Activated CD4-positive, alpha-beta T cell treated with anti-CD3 and anti-CD28 coated beads, Interleukin-2, Interleukin-4, amounts not matched to agents 100 ng/mL and 50 ng/mL, durations not matched to agents 16 hours and 8 hours (primary cell): ENCODE measurements around the gene CPNE2.

ENCODE experiments used
- DNase-seq: peaks from one replicate; pipeline ENCODE4 v3.0.0-alpha.2; 2020; ENCODE audit warnings: low spot score

Gene CPNE2

GRCh38 chr16:57144027-57144426 lies 51.6 kb downstream of the CPNE2 start:
- DNase-seq: no peak

DNA sequence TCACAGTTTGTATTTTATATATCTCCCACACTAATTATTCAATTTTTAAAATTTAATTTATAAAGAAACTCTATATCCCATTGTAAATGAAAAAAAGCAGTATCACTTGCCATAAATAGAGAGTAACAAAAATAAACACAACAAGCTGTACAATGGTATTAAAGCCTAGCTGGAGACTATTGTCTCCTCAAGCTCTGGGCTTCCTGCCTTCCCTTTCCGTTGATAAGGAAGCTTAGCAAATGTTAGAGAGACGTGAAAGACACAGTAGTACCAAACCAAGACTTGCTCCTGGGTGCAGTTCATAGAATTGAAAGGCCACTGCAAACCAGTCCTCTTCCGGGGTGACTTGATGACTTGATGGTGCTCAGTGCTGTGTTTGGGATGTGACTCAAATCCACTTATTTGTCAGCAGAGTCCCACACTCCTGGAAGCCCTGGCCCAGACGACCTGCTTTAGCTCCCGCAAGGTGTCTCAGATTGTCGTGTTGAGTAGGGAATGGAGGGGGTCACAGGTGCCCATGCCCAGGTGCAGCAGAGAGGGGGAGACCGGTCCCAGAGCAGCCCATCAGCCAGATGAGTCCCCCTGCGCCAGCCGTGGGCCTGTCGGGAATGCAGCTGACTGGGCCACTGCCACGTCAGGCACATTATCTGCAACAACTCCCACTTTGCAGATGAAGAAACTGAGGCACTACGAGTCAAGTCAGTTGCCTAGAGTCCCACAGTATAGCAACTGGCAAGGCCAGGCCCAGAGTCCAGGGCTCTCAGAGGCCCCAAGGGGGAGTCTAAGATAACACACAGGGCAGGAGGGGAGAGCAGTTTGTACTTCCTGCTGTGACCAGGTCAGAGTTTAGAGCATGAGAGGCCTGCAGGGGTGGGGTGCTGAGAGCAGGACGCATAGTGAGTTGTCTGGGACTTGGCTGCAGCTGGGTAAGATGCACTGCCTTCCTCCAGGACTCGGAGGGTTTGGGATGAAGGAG lies 53.0 kb downstream of the CPNE2 start:
- no peak for DNase-seq

DNA sequence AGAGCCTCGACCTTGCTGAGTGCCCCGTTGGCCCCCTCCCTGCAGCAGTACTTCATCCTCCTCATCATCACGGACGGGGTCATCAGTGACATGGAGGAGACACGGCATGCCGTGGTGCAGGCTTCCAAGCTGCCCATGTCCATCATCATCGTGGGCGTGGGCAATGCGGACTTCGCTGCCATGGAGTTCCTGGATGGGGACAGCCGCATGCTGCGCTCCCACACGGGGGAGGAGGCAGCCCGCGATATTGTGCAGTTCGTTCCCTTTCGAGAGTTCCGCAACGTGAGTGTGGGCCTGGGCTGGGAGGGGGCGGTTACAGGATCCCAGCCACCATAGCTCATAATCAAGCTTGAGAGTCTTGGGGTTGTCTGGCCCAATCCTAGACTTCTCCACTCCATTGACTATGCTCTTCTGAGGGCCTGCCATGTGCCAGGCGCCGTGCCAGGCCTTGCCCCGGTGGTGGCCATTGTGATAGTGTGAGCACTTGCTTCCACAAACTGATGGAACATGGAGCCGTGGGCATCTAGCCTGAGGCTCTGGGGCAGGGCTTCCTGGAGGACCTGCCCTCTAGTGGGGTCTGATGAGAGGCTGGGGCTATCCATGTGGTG lies 53.8 kb downstream of the CPNE2 start:
- DNase-seq: no peak

DNA sequence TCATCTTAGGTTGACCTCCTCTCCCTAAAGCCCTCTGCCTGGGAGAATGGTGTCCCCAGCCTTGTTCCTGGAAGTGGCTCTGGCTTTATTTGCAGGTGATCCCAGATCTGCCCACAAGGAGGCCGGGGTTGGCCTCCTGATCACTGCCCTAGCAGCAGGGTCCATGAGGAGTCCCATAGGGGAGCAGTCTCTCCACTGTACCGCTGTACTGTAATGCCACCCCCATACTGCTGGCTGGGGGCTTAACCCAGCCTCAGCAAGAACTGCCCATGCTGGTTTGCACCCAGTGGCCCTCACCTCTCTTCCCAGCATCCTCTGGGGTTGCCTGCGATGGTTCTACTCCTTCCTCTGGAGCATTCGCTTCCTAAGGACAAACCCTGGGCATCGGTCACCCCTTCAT lies 54.4 kb downstream of the CPNE2 start:
- DNase-seq: no peak

DNA sequence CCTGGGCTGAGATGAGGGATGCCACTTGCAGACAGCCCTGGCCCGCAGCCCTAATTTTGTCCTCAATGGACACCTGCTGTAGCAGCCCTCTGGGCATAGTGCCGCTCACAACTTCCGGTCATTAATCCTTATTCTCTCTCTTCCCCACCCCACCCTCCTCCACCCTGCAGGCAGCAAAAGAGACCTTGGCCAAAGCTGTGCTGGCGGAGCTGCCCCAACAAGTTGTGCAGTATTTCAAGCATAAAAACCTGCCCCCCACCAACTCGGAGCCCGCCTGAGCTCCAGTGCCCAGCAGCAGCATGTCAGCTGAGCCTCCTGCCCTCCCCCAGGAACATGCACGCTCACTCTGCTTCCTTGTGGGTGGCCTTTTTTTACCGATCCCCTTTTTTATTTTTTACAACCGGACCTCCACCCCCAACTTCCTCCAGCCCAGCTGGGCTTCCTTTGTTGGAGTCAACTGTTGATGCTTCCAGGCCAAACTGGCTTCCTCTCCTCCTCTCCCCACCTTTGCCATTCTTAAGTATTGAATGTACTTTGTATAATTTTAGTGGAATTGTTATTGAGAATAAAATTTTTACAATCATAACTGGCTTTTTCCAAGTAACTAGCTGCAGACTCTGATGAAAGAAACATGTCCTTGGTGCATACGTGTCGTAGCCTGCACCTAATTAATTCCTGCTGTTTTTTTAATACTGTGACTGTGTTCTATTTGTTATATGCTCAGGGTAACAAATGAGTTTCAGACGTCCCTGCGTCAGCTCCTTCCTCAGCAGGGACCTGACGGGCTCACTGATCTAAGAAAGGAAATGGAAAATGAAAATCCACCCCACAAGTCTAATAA lies 55.2 kb downstream of the CPNE2 start:
- DNase-seq: no peak

GRCh38 chr16:57148481-57148880 lies 56.1 kb downstream of the CPNE2 start:
- no peak for DNase-seq

- no peak for DNase-seq
Observed at GRCh38 chr16:57149391-57149790, 57.0 kb downstream of the CPNE2 start.

GRCh38 chr16:57150682-57151330 lies 58.4 kb downstream of the CPNE2 start:
- no peak for DNase-seq

GRCh38 chr16:57151369-57151768 lies 59.0 kb downstream of the CPNE2 start:
- DNase-seq: no peak

- DNase-seq: no peak
Observed at GRCh38 chr16:57152096-57153093, 60.0 kb downstream of the CPNE2 start.

DNA sequence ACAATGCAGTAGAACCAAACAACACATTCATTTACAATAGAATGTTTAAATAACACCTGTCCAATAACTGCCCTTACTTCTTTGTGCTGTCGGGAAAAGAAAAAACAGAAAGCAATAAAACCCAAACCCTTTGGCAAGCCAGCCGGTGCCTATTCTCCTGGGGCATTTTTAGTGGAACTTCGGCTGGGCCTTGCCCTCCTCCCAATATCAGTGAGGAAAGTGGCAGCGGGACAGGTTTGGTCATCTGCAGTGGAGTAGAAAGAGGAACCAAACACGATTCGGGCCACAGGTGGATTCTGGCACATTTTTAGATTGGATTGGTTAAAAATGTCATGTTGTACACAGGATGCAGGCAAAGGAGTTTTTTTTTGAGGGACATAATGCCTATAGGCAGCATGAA lies 61.5 kb downstream of the CPNE2 start:
- DNase-seq: no peak

DNA sequence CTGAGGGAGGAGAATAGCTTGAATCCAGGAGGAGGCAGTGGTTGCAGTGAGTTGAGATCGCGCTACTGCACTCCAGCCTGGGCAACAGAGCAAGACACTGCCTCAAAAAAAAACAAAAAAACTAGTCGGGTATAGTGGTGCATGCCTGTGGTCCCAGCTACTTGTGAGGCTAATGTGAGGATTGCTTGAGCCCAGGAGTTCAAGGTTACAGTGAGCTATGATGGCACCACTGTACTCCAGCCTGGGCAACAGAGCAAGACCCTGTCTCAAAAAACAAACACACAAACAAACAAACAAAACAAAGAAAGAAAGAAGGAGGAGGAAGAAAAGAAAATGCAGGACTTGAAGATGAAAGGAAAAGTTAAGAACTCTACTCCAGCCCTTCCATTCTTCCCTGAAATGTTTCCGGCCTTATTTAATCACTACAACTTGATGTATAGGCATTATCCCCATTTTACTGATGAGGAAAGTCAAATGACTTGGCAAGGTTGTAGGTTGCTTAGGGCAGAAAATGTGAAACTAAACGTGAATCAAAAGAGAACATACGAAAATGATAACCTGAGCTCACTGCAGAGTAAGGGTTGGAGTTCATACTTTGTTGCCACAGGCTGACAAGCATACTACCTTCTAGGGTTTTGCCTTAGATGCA lies 63.4 kb downstream of the CPNE2 start:
- no peak for DNase-seq

- no peak for DNase-seq
Observed at GRCh38 chr16:57156351-57156703, 63.9 kb downstream of the CPNE2 start.

DNA sequence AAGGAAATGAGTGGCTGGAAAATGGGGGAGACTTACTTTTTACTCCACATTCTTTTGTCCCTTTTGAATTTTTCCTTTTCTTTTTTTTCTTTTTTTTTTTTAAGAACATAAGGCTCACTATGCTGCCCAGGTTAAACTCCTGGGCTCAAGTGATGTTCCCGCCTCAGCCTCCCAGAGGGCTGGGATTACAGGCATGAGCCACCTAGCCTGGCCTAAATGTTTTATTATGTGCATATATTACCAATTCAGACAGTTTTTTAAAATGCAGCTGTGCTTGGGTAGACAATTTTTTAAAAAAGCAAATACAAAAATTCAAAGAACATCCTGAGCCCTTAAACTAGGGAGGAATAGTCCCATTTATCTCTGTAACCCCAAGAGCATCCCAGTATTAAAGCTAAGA lies 65.2 kb downstream of the CPNE2 start:
- no peak for DNase-seq

GRCh38 chr16:57159447-57159846 lies 67.1 kb downstream of the CPNE2 start:
- DNase-seq: no peak

DNA sequence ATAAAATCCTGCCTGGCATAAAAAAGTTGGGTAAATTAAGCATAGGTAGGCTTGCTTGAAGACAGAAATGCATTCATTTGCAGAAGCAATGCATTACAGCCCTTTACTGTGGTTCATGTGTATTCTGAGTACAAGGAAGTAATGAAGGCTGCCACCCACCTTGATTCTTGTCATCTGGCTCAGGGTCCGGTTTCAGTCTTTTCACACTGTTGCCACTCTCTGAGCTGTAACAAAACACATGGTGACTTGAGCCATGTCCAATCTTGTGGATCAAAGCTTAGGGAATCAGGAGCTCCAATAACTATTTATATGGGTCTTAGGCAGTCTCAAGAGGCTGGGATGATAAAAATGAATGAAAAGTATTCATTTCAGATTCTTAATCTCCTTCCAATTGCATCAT lies 71.5 kb downstream of the CPNE2 start:
- no peak for DNase-seq

GRCh38 chr16:57165483-57165882 lies 73.1 kb downstream of the CPNE2 start:
- no peak for DNase-seq

GRCh38 chr16:57165938-57166337 lies 73.6 kb downstream of the CPNE2 start:
- DNase-seq: no peak

- no peak for DNase-seq
Observed at GRCh38 chr16:57166451-57166850, 74.1 kb downstream of the CPNE2 start.

GRCh38 chr16:57166951-57167350 lies 74.6 kb downstream of the CPNE2 start:
- no peak for DNase-seq
